HCT116 (cell line): Measurements from ENCODE around the gene POLR2J. TPM values are rescaled to one million over a fixed set of nuclear protein-coding genes. Genes with fewer than 3 reads are reported as not detected.

Experiments
- ATAC-seq: fragments of 200-7000 bp; cut with Tn5 transposase; 2 replicates; pipeline ENCODE4 v1.9.1; 2020; ENCODE audit warnings: mild to moderate bottlenecking, moderate library complexity
- BruUV-seq: library from RNA; stranded (reverse); fragments of 400-500 nt; replicated peaks from 2 replicates; lab custom pipeline; 2021; lab: Mats Ljungman, UMichigan
- CTCF ChIA-PET: fragments of 300-600 bp; sonication (Branson Sonifier 250); formaldehyde crosslinking; loops from one replicate; lab custom pipeline; 2021; ENCODE audit warnings: antibody characterized with exemption; lab: Charles Lee
- POLR2A ChIA-PET: fragments of 300-600, 350-600 bp; sonication (Branson Sonifier 250); formaldehyde crosslinking; loops from one replicate; lab custom pipeline; 2021; ENCODE audit warnings: antibody characterized with exemption; lab: Charles Lee
- RAD21 ChIA-PET, 2 experiments: fragments of 300-600 bp; sonication (Branson Sonifier 250); formaldehyde crosslinking; loops; one replicate each; lab custom pipeline; 2023; ENCODE audit warnings: low total read pairs in 2 of 2; ENCODE audit not compliant: uncharacterized antibody in 2 of 2, unreplicated experiment in 2 of 2, low non-redundant PET in 1 of 2; lab: Charles Lee
- DNase-seq: peaks from one replicate; pipeline ENCODE4 v3.0.0-alpha.2; 2010; ENCODE audit warnings: low read depth, low spot score
- H2AFZ ChIP-seq: fragments of 200-600 bp; shearing (Covaris generic), sonication (generic); 2 replicates; pipeline ENCODE4 v1.6.1; 2017; ENCODE audit warnings: low read depth, mixed run types, mixed read lengths, antibody characterized with exemption, low read length; ENCODE audit not compliant: poor library complexity, severe bottlenecking
- H3K27ac ChIP-seq: 2 replicates; pipeline ENCODE4 v1.5.1; 2012; ENCODE audit warnings: low read depth, low read length
- H3K27me3 ChIP-seq: fragments of 200-600 bp; sonication (generic); 2 replicates; pipeline ENCODE4 v1.6.1; 2016; ENCODE audit warnings: mixed run types, low read length, mixed read lengths; ENCODE audit not compliant: insufficient read depth
- H3K36me3 ChIP-seq, 2 experiments: fragments of 200-500 bp in 1 of 2; fragments of 200-600 bp in 1 of 2; sonication (Bioruptor generic) in 1 of 2; sonication (generic) in 1 of 2; 2 replicates each; pipeline versions ENCODE4 v1.5.1 to v1.6.1; 2014 to 2016; ENCODE audit warnings: low read length in 2 of 2, inconsistent platforms in 1 of 2, mixed read lengths in 1 of 2, mixed run types in 1 of 2; ENCODE audit not compliant: insufficient read depth in 2 of 2, control insufficient read depth in 1 of 2
- H3K4me1 ChIP-seq, 2 experiments: fragments of 200-600 bp in 1 of 2; sonication (generic) in 1 of 2; 2 replicates each; pipeline versions ENCODE4 v1.5.1 to v1.6.1; 2012 to 2017; ENCODE audit warnings: low read length in 2 of 2, inconsistent platforms in 1 of 2, mild to moderate bottlenecking in 1 of 2, mixed read lengths in 1 of 2, mixed run types in 1 of 2, moderate library complexity in 1 of 2; ENCODE audit not compliant: insufficient read depth in 2 of 2, control insufficient read depth in 1 of 2
- H3K4me2 ChIP-seq: fragments of 200-600 bp; sonication (generic); 2 replicates; pipeline ENCODE4 v1.6.1; 2017; ENCODE audit warnings: mixed run types, low read length, mixed read lengths
- H3K4me3 ChIP-seq, 2 experiments: fragments of 200-600 bp in 1 of 2; sonication (generic) in 1 of 2; replicated peaks in 1 of 2; 2 replicates each; pipeline ENCODE4 v1.5.1; 2011 to 2016; ENCODE audit warnings: low read length in 2 of 2, control low read depth in 1 of 2, low read depth in 1 of 2, mild to moderate bottlenecking in 1 of 2, mixed read lengths in 1 of 2, mixed run types in 1 of 2
- H3K79me2 ChIP-seq: fragments of 200-600 bp; sonication (generic); 2 replicates; pipeline ENCODE4 v1.6.1; 2017; ENCODE audit warnings: mild to moderate bottlenecking, mixed run types, low read length, moderate library complexity, mixed read lengths; ENCODE audit not compliant: insufficient read depth
- H3K9ac ChIP-seq: fragments of 200-600 bp; sonication (generic); 2 replicates; pipeline ENCODE4 v1.6.1; 2016; ENCODE audit warnings: low read length, mixed read lengths
- H3K9me2 ChIP-seq: fragments of 200-600 bp; sonication (generic), shearing (Covaris generic); 2 replicates; pipeline ENCODE4 v1.6.1; 2017; ENCODE audit warnings: mixed run types, mild to moderate bottlenecking, moderate library complexity; ENCODE audit not compliant: insufficient read depth
- H3K9me3 ChIP-seq, 2 experiments: fragments of 200-500 bp in 1 of 2; fragments of 200-600 bp in 1 of 2; sonication (Bioruptor generic) in 1 of 2; sonication (generic) in 1 of 2; 2 replicates each; pipeline ENCODE4 v1.6.1; 2014 to 2017; ENCODE audit warnings: low read length in 2 of 2, mixed read lengths in 2 of 2, inconsistent platforms in 1 of 2, low read depth in 1 of 2, mild to moderate bottlenecking in 1 of 2, mixed run types in 1 of 2, moderate library complexity in 1 of 2; ENCODE audit not compliant: control insufficient read depth in 1 of 2, insufficient read depth in 1 of 2
- H4K20me1 ChIP-seq: fragments of 200-600 bp; sonication (generic), shearing (Covaris generic); 2 replicates; pipeline ENCODE4 v1.6.1; 2017; ENCODE audit warnings: mixed run types, mild to moderate bottlenecking, moderate library complexity; ENCODE audit not compliant: insufficient read depth
- CBX3 ChIP-seq: IDR thresholded peaks from 2 replicates; pipeline ENCODE4 v1.6.1; 2012; ENCODE audit warnings: low read depth
- EZH2 ChIP-seq: fragments of 200-600 bp; sonication (generic); IDR thresholded peaks from 2 replicates; pipeline ENCODE4 v1.6.1; 2017; ENCODE audit warnings: antibody characterized with exemption, mixed run types
- EZH2phosphoT487 ChIP-seq: fragments of 200-600 bp; IDR thresholded peaks from 2 replicates; pipeline ENCODE4 v1.6.1; 2018; ENCODE audit warnings: antibody characterized with exemption, borderline replicate concordance
- FOSL1 ChIP-seq: IDR thresholded peaks from 2 replicates; pipeline ENCODE4 v1.6.1; 2012; ENCODE audit warnings: low read depth
- POLR2A ChIP-seq: IDR thresholded peaks from 2 replicates; pipeline ENCODE4 v1.7.0; 2011; ENCODE audit warnings: borderline replicate concordance; ENCODE audit not compliant: insufficient read depth, insufficient read length; ENCODE audit errors: extremely low read depth
- REST ChIP-seq: IDR thresholded peaks from 2 replicates; pipeline ENCODE4 v1.6.1; 2012; ENCODE audit warnings: low read depth
- SIN3A ChIP-seq: IDR thresholded peaks from 2 replicates; pipeline ENCODE4 v1.6.1; 2012; ENCODE audit warnings: low read depth
- ZFX ChIP-seq: fragments of 450-650 bp; IDR thresholded peaks from 2 replicates; pipeline ENCODE4 v1.6.1; 2017
- intact Hi-C: fragments of 100-400 bp; cut with micrococcal nuclease; formaldehyde crosslinking; loops from 2 replicates; pipeline ENCODE4 v1.10.0; 2022
- total RNA-seq: library from RNA; stranded (reverse); gene quantifications from one replicate; pipeline ENCODE4 v1.2.1, GENCODE V29; 2021; ENCODE audit not compliant: unreplicated experiment

POLR2J gene
- total RNA-seq, 1 experiment from 2014 or later = 54.9 TPM

- Histone ChIP-seq H3K4me3 (no peak overlapping the region), H3K27ac (no peak overlapping the region), H3K9me2 (no peaks in the 10 kb centered on the region), H3K27me3 (no peaks in the 10 kb centered on the region), H2AFZ (no peak overlapping the region), H3K36me3 (no peaks in the 10 kb centered on the region; a peak in 1 of 4 replicates), H4K20me1 (no peaks in the 10 kb centered on the region), H3K4me2 (no peak overlapping the region), H3K4me1 (peaks cover 6 to 28% of the 10 kb centered on the region in 2 experiments), H3K79me2 (no peaks in the 10 kb centered on the region), H3K9me3 (no peaks in the 10 kb centered on the region), H3K9ac (no peak overlapping the region)
- intact Hi-C loops = no loop called here
- ChIA-PET RAD21 (no interaction called here), POLR2A (no interaction called here), CTCF (no interaction called here)
- no peak for DNase-seq
- TF ChIP-seq EZH2 = no peak
- no peak for TF ChIP-seq FOSL1
- no peak for TF ChIP-seq REST
- TF ChIP-seq CBX3 = no peak
- TF ChIP-seq SIN3A = no peak
- no peak for TF ChIP-seq ZFX
- TF ChIP-seq EZH2phosphoT487 = no peak
- no peak for TF ChIP-seq POLR2A
- no peak for ATAC-seq
- no TSS peak for BruUV-seq
These were observed 32.1 kb downstream of the POLR2J start for GRCh38 chr7:102446387-102447156.
